ENCODE results near the gene AHNAK2. TPM values are rescaled to one million over a fixed set of nuclear protein-coding genes. Genes with fewer than 3 reads are reported as not detected.
"Not testable (repeated sequence)": the region's sequence is repeated elsewhere in the genome, so short reads cannot be mapped to it uniquely, and the experiment has no call there.

AHNAK2 gene
- total RNA-seq, 2 donors from 2014 or later, result 0.05 TPM; not detected in 1

GRCh38 chr14:104945266-104945665 is 32.9 kb downstream of the AHNAK2 start:
- not testable (repeated sequence) for H3K27ac Mint-ChIP-seq; DNase-seq; H3K9me3 Mint-ChIP-seq; H3K36me3 Mint-ChIP-seq (ENCODE audit: insufficient read depth in 2 of 2); H3K4me1 Mint-ChIP-seq (ENCODE audit: low read depth); H3K4me3 Mint-ChIP-seq; ATAC-seq (replicated peaks in 1 of 2); H3K27me3 Mint-ChIP-seq (ENCODE audit: low read depth)

- DNase-seq; H3K27me3 Mint-ChIP-seq (ENCODE audit: low read depth); H3K9me3 Mint-ChIP-seq; H3K27ac Mint-ChIP-seq; H3K4me3 Mint-ChIP-seq; H3K4me1 Mint-ChIP-seq (ENCODE audit: low read depth); ATAC-seq (replicated peaks in 1 of 2); H3K36me3 Mint-ChIP-seq (ENCODE audit: insufficient read depth in 2 of 2): not testable (repeated sequence)
These were observed 33.6 kb downstream of the AHNAK2 start for GRCh38 chr14:104944436-104945205.

- not testable (repeated sequence) for ATAC-seq (replicated peaks in 1 of 2); H3K27me3 Mint-ChIP-seq (ENCODE audit: low read depth); DNase-seq; H3K27ac Mint-ChIP-seq; H3K36me3 Mint-ChIP-seq (ENCODE audit: insufficient read depth in 2 of 2); H3K4me3 Mint-ChIP-seq; H3K9me3 Mint-ChIP-seq; H3K4me1 Mint-ChIP-seq (ENCODE audit: low read depth)
These were observed 34.2 kb downstream of the AHNAK2 start for GRCh38 chr14:104944016-104944308.

GRCh38 chr14:104943216-104944015 is 34.8 kb downstream of the AHNAK2 start:
- H3K27ac Mint-ChIP-seq; H3K4me3 Mint-ChIP-seq; DNase-seq; H3K4me1 Mint-ChIP-seq (ENCODE audit: low read depth); ATAC-seq (replicated peaks in 1 of 2); H3K27me3 Mint-ChIP-seq (ENCODE audit: low read depth); H3K36me3 Mint-ChIP-seq (ENCODE audit: insufficient read depth in 2 of 2); H3K9me3 Mint-ChIP-seq: not testable (repeated sequence)

- no peak for ATAC-seq (replicated peaks in 1 of 2)
- Mint-ChIP-seq H3K36me3 (ENCODE audit: insufficient read depth in 2 of 2) (no peaks in the 10 kb centered on the region), H3K4me1 (ENCODE audit: low read depth) (no peaks in the 10 kb centered on the region), H3K9me3 (no peaks in the 10 kb centered on the region), H3K27ac (no peak overlapping the region), H3K4me3 (no peak overlapping the region), H3K27me3 (ENCODE audit: low read depth) (peaks cover 12% of the 10 kb centered on the region)
- no peak for DNase-seq
These were observed 35.6 kb downstream of the AHNAK2 start for GRCh38 chr14:104942586-104942985.

GRCh38 chr14:104941508-104942365 is 36.4 kb downstream of the AHNAK2 start:
- ATAC-seq (replicated peaks in 1 of 2) (no peak), DNase-seq (no peak)
- no peak overlapping the region for H3K4me3 Mint-ChIP-seq
- H3K27ac Mint-ChIP-seq, result no peak overlapping the region
- H3K4me1 Mint-ChIP-seq (ENCODE audit: low read depth), result no peaks in the 10 kb centered on the region
- H3K36me3 Mint-ChIP-seq (ENCODE audit: insufficient read depth in 2 of 2), result no peaks in the 10 kb centered on the region
- peaks cover 12% of the 10 kb centered on the region for H3K27me3 Mint-ChIP-seq (ENCODE audit: low read depth)
- no peaks in the 10 kb centered on the region for H3K9me3 Mint-ChIP-seq

GRCh38 chr14:104940526-104941150 is 37.5 kb downstream of the AHNAK2 start:
- Mint-ChIP-seq H3K9me3 (no peaks in the 10 kb centered on the region), H3K4me3 (no peak overlapping the region), H3K27ac (no peak overlapping the region), H3K27me3 (ENCODE audit: low read depth) (peaks cover 13% of the 10 kb centered on the region), H3K36me3 (ENCODE audit: insufficient read depth in 2 of 2) (no peaks in the 10 kb centered on the region), H3K4me1 (ENCODE audit: low read depth) (no peaks in the 10 kb centered on the region)
- no peak for ATAC-seq (replicated peaks in 1 of 2)
- no peak for DNase-seq

- Mint-ChIP-seq H3K4me1 (ENCODE audit: low read depth) (no peaks in the 10 kb centered on the region), H3K27ac (no peak overlapping the region), H3K27me3 (ENCODE audit: low read depth) (peaks cover 21% of the 10 kb centered on the region), H3K4me3 (no peak overlapping the region), H3K36me3 (ENCODE audit: insufficient read depth in 2 of 2) (no peaks in the 10 kb centered on the region), H3K9me3 (no peaks in the 10 kb centered on the region)
- ATAC-seq (replicated peaks in 1 of 2), result no peak
- no peak for DNase-seq
These were observed 38.3 kb downstream of the AHNAK2 start for GRCh38 chr14:104939666-104940410.

GRCh38 chr14:104938960-104939359 is 39.2 kb downstream of the AHNAK2 start:
- Mint-ChIP-seq H3K4me3 (no peak overlapping the region), H3K36me3 (ENCODE audit: insufficient read depth in 2 of 2) (no peaks in the 10 kb centered on the region), H3K4me1 (ENCODE audit: low read depth) (peaks cover 5% of the 10 kb centered on the region), H3K27me3 (ENCODE audit: low read depth) (peaks cover 29% of the 10 kb centered on the region), H3K27ac (no peak overlapping the region), H3K9me3 (no peaks in the 10 kb centered on the region)
- no peak for DNase-seq
- no peak for ATAC-seq (replicated peaks in 1 of 2)

GRCh38 chr14:104938436-104938835 is 39.7 kb downstream of the AHNAK2 start:
- H3K27ac Mint-ChIP-seq, result no peak overlapping the region
- H3K4me1 Mint-ChIP-seq (ENCODE audit: low read depth), result peaks cover 5% of the 10 kb centered on the region
- peaks cover 29% of the 10 kb centered on the region for H3K27me3 Mint-ChIP-seq (ENCODE audit: low read depth)

GRCh38 chr14:104937694-104938365 is 40.3 kb downstream of the AHNAK2 start:
- ATAC-seq (replicated peaks in 1 of 2) (no peak), DNase-seq (no peak)
- peaks cover 29% of the 10 kb centered on the region for H3K27me3 Mint-ChIP-seq (ENCODE audit: low read depth)
- H3K4me3 Mint-ChIP-seq, result no peak overlapping the region
- peaks cover 5% of the 10 kb centered on the region for H3K4me1 Mint-ChIP-seq (ENCODE audit: low read depth)
- H3K9me3 Mint-ChIP-seq, result no peaks in the 10 kb centered on the region
- H3K36me3 Mint-ChIP-seq (ENCODE audit: insufficient read depth in 2 of 2), result no peaks in the 10 kb centered on the region
- no peak overlapping the region for H3K27ac Mint-ChIP-seq

More at GRCh38 chr14:104938436-104938835, 39.7 kb downstream of the AHNAK2 start:
- Mint-ChIP-seq H3K4me3 (no peak overlapping the region), H3K9me3 (no peaks in the 10 kb centered on the region), H3K36me3 (ENCODE audit: insufficient read depth in 2 of 2) (no peaks in the 10 kb centered on the region)
- DNase-seq, result no peak
- no peak for ATAC-seq (replicated peaks in 1 of 2)

GRCh38 chr14:104937161-104937560 is 41.0 kb downstream of the AHNAK2 start:
- peaks cover 5% of the 10 kb centered on the region for H3K4me1 Mint-ChIP-seq (ENCODE audit: low read depth)
- H3K27ac Mint-ChIP-seq, result no peak overlapping the region
- H3K27me3 Mint-ChIP-seq (ENCODE audit: low read depth), result peaks cover 29% of the 10 kb centered on the region
- H3K36me3 Mint-ChIP-seq (ENCODE audit: insufficient read depth in 2 of 2), result no peaks in the 10 kb centered on the region
- ATAC-seq (replicated peaks in 1 of 2), result no peak
- no peak overlapping the region for H3K4me3 Mint-ChIP-seq
- DNase-seq, result no peak
- no peaks in the 10 kb centered on the region for H3K9me3 Mint-ChIP-seq
